Breast epithelium (tissue), 4 donors: ENCODE results near the gene FPGS. TPM values are rescaled to one million over a fixed set of nuclear protein-coding genes. Genes with fewer than 3 reads are reported as not detected.
"Not testable (repeated sequence)": the region's sequence is repeated elsewhere in the genome, so short reads cannot be mapped to it uniquely, and the experiment has no call there.

Source experiments
- DNase-seq, 2 donors: peaks; one replicate each; pipeline ENCODE4 v3.0.0-alpha.2; 2019; ENCODE audit warnings: low spot score in 2 of 2
- H3K27ac ChIP-seq, 2 donors: fragments of 200-600 bp; sonication (generic) in 1 of 2; one replicate each; pipeline ENCODE4 v1.5.1; 2016 to 2019; ENCODE audit warnings: mild to moderate bottlenecking in 1 of 2
- H3K27me3 ChIP-seq, 2 donors: fragments of 200-600 bp; sonication (generic) in 1 of 2; one replicate each; pipeline versions ENCODE4 v1.5.1 to v1.6.0; 2017 to 2019; ENCODE audit warnings: control low read depth in 1 of 2, mild to moderate bottlenecking in 1 of 2
- H3K36me3 ChIP-seq: fragments of 200-600 bp; one replicate; pipeline ENCODE4 v1.5.1; 2019
- H3K4me1 ChIP-seq, 2 donors: fragments of 200-600 bp; sonication (generic); one replicate each; pipeline ENCODE4 v1.5.1; 2016 to 2019; ENCODE audit warnings: control low read depth in 1 of 2
- H3K4me3 ChIP-seq, 3 donors: fragments of 200-600 bp; sonication (generic); 1 replicate in 2 of 3; 2 replicates in 1 of 3; pipeline ENCODE4 v1.5.1; 2016 to 2019; ENCODE audit warnings: mild to moderate bottlenecking in 3 of 3, moderate library complexity in 2 of 3
- H3K9me3 ChIP-seq, 2 donors: fragments of 200-600 bp; sonication (generic) in 1 of 2; one replicate each; pipeline ENCODE4 v1.5.1; 2016 to 2019; ENCODE audit warnings: control low read depth in 1 of 2
- POLR2A ChIP-seq: fragments of 450-650 bp; IDR thresholded peaks from one replicate; pipeline ENCODE4 v1.6.1; 2016; ENCODE audit warnings: antibody characterized with exemption, mild to moderate bottlenecking, moderate library complexity
- POLR2AphosphoS5 ChIP-seq, 3 donors: sonication (generic); formaldehyde crosslinking; IDR thresholded peaks; one replicate each; pipeline ENCODE4 v1.6.1; 2017; ENCODE audit warnings: antibody characterized with exemption in 3 of 3
- intact Hi-C: fragments of 100-400 bp; cut with DNase I; formaldehyde crosslinking; loops from one replicate; pipeline ENCODE4 v1.15.1; 2023; ENCODE audit warnings: low total_unique reads
- total RNA-seq, 3 donors: library from RNA; depleted of rRNA; stranded (reverse); fragments of >200 nt; gene quantifications; one replicate each; pipeline ENCODE4 v1.1.0, GENCODE V29; 2016
- TF ChIP-seq, protein P1 (sequence below), 3 donors: fragments of 450-650 bp; IDR thresholded peaks; one replicate each; pipeline ENCODE4 v1.5.1; 2016 to 2017; ENCODE audit warnings: antibody characterized with exemption in 3 of 3, mild to moderate bottlenecking in 3 of 3, moderate library complexity in 3 of 3

FPGS gene
- total RNA-seq, 3 donors from 2014 or later: 56.3 to 108 (median 78.6) TPM

DNA sequence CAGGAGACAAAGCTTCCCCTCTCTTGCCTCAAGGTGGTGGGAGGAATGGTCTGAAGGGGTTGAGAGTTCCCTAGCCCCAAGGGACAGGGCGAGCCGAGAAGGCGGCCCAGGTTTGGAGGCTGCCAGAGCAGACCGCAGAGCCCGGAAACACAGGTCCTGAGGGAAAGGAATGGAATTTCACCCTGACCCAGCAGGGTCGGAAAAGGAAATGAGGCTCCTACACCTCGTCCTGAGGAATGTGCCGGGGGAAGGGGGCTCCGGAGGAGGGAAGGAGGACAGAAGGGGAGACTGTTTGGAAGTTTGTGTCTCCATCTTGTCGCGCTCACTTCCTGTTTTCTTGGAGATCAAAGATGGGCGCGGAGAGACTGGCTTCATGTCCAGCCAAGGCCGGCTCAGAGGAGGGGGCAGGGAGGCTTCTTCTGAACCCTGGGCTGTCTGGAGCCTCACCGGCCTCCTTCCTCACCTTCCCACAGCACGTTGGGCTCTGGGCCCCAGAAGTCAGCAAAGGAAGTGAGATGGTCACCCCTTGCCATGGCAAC lies 42.2 kb downstream of the FPGS start:
- peaks cover 7 to 14% of the 10 kb centered on the region in 2 donors for H3K9me3 ChIP-seq
- H3K36me3 ChIP-seq: no peaks in the 10 kb centered on the region
- intact Hi-C loops: no loop called here
- no peak for DNase-seq
- peak overlapping the region in 1 of 3 donors; percentile 29 for H3K4me3 ChIP-seq
- peaks cover 11 to 17% of the 10 kb centered on the region in 2 donors for H3K4me1 ChIP-seq
- peak in 1 of 3 donors; percentile 17 for TF ChIP-seq POLR2AphosphoS5 (IDR thresholded peaks at IDR 0.05)
- no peak for TF ChIP-seq POLR2A
- H3K27ac ChIP-seq: peak overlapping the region; percentile 73 to 88
- no peaks in the 10 kb centered on the region for H3K27me3 ChIP-seq

DNA sequence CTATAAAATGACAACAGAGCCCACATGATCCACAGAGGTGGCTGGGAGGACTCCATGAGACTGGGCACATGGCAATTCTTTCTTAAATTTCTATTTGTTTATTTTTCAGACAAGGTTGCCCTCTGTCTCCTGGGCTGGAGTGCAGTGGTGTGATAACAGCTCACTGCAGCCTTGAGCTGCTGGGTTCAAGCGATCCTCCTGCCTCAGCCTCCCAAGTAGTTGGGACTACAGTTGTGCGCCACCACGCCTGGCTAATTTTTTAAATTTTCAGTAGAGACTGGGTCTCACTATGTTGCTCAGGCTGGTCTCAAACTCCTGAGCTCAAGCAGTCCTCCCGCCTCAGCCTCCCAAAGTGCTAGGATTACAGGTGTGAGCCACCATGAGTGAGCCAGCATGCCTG lies 42.9 kb downstream of the FPGS start:
- peak overlapping the region; percentile 73 to 88 for H3K27ac ChIP-seq
- peaks cover 11 to 17% of the 10 kb centered on the region in 2 donors for H3K4me1 ChIP-seq
- intact Hi-C loops, DNase-seq, H3K36me3 ChIP-seq, H3K27me3 ChIP-seq, H3K4me3 ChIP-seq: not testable (repeated sequence)
- H3K9me3 ChIP-seq: peaks cover 7 to 14% of the 10 kb centered on the region in 2 donors

DNA sequence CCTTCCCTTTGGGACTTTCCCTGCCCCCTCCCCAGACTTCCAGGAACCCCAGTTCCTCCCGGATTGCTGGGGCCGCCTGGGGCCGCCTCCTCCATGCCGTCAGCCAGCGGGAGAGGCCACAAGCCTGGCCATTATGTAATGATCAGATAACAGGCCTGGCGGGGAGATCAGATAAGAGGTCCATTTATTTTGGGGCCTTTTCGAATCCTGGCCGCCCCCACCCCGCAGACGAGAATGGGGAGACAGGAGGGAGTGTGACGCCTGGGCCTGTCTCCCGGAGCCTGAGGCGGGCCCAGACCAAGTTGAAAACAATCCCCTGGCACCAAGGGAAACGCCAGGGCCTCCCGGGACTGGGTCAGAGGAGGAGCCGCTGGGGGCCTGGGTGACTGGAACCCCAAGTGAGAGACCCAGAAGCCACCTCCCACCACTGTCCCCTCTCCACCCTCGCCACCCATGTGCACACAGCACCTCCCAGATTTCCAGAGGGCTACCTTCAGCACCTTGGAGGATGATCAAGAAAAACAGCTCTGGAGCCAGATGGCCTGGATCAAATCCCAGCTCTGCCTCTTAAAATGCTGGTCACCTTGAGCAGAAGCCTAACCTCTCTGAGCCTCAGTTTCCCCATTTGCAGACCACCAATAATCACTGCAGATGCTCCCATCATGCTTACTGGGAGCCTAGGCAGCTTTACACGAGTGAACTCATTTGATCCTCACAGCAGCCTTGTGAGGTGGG lies 43.9 kb downstream of the FPGS start:
- Histone ChIP-seq H3K27me3 (no peaks in the 10 kb centered on the region), H3K9me3 (peaks cover 7 to 14% of the 10 kb centered on the region in 2 donors), H3K36me3 (no peaks in the 10 kb centered on the region), H3K4me3 (peak overlapping the region in 2 of 3 donors; percentile 6 to 35), H3K4me1 (peaks cover 11 to 17% of the 10 kb centered on the region in 2 donors), H3K27ac (peak overlapping the region; percentile 73 to 88)
- TF ChIP-seq, protein P1, sequence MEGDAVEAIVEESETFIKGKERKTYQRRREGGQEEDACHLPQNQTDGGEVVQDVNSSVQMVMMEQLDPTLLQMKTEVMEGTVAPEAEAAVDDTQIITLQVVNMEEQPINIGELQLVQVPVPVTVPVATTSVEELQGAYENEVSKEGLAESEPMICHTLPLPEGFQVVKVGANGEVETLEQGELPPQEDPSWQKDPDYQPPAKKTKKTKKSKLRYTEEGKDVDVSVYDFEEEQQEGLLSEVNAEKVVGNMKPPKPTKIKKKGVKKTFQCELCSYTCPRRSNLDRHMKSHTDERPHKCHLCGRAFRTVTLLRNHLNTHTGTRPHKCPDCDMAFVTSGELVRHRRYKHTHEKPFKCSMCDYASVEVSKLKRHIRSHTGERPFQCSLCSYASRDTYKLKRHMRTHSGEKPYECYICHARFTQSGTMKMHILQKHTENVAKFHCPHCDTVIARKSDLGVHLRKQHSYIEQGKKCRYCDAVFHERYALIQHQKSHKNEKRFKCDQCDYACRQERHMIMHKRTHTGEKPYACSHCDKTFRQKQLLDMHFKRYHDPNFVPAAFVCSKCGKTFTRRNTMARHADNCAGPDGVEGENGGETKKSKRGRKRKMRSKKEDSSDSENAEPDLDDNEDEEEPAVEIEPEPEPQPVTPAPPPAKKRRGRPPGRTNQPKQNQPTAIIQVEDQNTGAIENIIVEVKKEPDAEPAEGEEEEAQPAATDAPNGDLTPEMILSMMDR (IDR thresholded peaks at IDR 0.05): no peak
- no peak for TF ChIP-seq POLR2AphosphoS5 (IDR thresholded peaks at IDR 0.05)
- TF ChIP-seq POLR2A: no peak
- DNase-seq: no peak
- intact Hi-C loops: no loop called here

DNA sequence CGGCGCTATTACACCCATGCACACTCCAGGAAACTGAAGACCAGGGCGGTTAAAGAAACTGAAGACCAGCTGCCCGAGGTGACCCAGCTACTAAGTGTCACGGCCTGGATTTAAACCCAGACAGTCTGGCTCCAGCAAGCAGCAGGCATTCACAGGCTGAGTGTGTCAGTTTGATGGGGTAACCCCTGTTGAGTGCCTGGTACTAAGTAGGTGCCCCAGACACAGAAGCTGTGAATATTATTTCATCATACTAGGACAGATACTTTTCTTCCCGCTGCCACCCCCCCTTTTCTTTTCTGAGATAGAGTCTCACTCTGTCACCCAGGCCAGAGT lies 44.5 kb downstream of the FPGS start:
- H3K4me3 ChIP-seq: peak overlapping the region in 2 of 3 donors; percentile 6 to 35
- no peaks in the 10 kb centered on the region for H3K36me3 ChIP-seq
- H3K27me3 ChIP-seq: no peaks in the 10 kb centered on the region
- no peak for TF ChIP-seq POLR2A
- no peak for TF ChIP-seq POLR2AphosphoS5 (IDR thresholded peaks at IDR 0.05)
- TF ChIP-seq, protein P1 (IDR thresholded peaks at IDR 0.05): no peak
- H3K27ac ChIP-seq: peak overlapping the region; percentile 73 to 88
- H3K4me1 ChIP-seq: peaks cover 11 to 17% of the 10 kb centered on the region in 2 donors
- H3K9me3 ChIP-seq: peaks cover 7 to 14% of the 10 kb centered on the region in 2 donors
- intact Hi-C loops: no loop called here
- DNase-seq: no peak

DNA sequence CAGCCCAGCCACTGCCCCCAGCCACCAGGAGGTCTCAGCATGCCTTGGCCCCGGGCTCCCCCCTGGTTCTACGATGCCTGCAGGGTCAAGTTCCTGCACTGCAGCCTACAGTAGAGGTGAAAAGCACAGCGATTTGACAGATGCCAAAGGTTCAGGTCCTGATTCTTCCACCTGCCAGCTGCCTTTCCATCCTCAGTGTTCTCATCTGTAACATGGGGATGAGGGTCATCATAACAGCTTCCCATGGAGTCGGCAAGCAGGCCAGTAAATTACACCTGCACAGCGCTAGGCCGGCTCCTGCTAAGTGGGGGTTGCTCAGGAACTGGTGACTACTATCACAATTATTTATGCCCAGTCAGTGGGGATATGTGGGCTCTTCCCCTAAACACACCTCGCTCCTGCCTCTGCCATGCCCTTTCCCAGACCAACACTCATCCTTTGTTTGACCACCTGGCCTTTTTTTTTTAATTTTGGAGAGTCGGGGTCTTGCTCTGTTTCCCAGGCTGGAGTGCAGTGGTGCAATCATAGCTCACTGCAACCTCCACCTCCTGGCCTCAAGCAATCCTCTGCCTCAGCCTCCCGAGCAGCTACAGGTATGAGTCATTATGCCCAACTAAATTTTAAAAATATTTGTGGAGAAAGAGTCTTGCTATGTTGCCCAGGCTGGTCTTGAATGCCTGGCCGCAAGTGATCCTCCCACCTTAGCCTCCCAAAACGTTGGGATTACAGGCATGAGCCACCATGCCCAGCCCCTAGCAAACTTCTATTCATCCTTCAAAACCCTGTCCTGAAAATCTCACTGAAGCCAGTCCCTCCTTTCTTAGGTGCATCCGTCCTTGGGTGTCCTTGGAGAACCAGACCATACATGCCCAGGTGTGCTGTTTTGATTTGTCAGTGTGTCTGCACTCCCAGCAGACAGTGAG lies 45.4 kb downstream of the FPGS start:
- Histone ChIP-seq H3K27ac (peak overlapping the region in 1 of 2 donors; percentile 88), H3K27me3 (no peaks in the 10 kb centered on the region), H3K9me3 (peaks cover 7 to 14% of the 10 kb centered on the region in 2 donors), H3K4me1 (peaks cover 11 to 17% of the 10 kb centered on the region in 2 donors), H3K4me3 (peak overlapping the region in 2 of 3 donors; percentile 11 to 24), H3K36me3 (no peaks in the 10 kb centered on the region)
- TF ChIP-seq POLR2A (no peak), POLR2AphosphoS5 (IDR thresholded peaks at IDR 0.05) (no peak)
- TF ChIP-seq, protein P1 (IDR thresholded peaks at IDR 0.05): no peak
- intact Hi-C loops: no loop called here
- no peak for DNase-seq
